A549 treated with RU486 at 1 μM for 4 hours (cell line): ENCODE data around the gene RAP1A. TPM values are rescaled to one million over a fixed set of nuclear protein-coding genes. Genes with fewer than 3 reads are reported as not detected.

Experiments
- total RNA-seq: library from RNA; stranded (reverse); fragments of 200-300 nt; extraction: Qiagen RNA extraction; gene quantifications from 5 replicates; pipeline ENCODE4 v1.2.3, GENCODE V29; 2022; ENCODE audit warnings: low read depth

Gene RAP1A
- total RNA-seq, result 21.1 to 31.2 TPM (median 25.9 TPM) in 5 replicates

DNA sequence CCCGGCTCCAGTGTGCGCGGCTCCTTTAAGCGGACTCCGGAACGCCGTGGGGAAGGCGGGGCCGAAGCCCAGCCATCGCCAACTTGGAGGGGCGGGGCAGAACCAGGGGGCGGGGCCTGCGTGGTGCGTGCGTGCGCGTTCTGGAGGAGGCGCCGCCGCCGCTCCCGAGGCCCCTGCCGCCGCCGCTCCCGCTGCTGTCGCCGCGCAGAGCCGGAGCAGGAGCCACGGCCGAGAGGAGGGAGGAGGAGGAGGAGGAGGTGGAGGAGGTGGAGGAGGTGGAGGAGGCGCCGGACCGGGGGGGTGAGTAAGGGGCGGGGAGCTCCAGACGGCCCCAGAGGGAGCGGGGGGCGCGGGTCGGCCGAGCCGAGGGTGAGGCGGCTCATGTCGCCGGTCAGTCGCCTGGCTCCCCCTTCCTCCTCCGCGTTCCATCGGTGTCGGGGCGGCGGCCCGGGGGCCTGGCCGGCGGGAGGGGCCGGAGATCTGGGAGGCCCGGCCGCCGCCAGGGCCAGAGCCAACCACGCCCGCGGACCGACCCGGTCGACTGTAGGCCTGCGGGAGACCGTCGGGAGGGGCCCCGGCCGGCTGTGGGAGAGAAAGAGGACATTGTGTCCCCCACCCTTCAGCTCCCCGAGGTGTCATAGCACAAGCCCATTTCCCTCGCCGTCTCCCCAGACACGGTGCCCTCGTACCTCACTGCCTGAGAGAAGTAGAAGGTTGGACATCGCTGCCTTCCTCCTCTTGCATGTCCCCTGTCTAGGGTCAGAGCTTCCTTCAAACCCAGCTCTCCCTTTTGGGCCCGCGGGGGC lies at the start of gene RAP1A:
Gene RAP1A, plus strand, starts transcription at position 155 of the 806 bp plus-strand sequence. CDS start 71,572 bp downstream, outside the sequence.

DNA sequence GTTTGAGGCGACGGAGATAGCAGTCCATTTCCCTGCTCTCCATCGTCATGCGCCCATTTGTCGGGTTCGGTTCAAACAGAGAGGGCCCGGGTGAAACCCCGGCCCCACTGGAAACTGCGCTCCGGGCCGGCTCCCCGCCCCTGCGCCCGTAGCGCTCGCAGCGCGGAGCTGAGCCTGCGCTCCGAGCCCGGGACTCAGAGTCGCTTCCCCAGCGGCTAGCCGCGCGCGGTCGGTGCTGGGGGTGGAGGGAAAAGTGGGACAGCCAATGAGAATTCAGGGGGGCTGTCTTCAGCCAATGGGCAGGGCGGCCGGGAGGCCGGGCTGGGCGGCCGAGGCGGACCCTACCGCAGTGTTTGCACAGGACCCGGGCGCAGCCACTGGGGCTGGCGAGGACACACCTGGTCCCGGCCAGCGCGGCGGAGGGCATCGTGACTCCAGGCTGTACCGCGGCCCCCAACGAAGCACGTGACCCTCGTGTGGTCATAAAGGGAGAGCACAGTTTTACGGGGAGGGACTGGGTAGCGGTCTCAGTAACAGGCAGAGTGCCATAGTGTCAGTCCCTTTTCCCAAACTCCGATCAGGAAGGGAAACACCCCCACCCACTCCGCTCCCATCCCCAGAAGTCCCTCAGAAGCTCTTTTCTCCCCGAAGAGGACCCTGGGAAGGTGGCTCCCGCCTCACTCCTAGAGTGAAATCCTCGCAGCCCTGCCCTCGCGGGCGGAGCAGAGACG lies 119.8 kb downstream of the RAP1A start, which contains the start of gene INKA2:
Gene INKA2, minus strand, starts transcription at position 202 of the 731 bp plus-strand sequence. Its CDS starts 153 bp downstream, at position 49.

DNA sequence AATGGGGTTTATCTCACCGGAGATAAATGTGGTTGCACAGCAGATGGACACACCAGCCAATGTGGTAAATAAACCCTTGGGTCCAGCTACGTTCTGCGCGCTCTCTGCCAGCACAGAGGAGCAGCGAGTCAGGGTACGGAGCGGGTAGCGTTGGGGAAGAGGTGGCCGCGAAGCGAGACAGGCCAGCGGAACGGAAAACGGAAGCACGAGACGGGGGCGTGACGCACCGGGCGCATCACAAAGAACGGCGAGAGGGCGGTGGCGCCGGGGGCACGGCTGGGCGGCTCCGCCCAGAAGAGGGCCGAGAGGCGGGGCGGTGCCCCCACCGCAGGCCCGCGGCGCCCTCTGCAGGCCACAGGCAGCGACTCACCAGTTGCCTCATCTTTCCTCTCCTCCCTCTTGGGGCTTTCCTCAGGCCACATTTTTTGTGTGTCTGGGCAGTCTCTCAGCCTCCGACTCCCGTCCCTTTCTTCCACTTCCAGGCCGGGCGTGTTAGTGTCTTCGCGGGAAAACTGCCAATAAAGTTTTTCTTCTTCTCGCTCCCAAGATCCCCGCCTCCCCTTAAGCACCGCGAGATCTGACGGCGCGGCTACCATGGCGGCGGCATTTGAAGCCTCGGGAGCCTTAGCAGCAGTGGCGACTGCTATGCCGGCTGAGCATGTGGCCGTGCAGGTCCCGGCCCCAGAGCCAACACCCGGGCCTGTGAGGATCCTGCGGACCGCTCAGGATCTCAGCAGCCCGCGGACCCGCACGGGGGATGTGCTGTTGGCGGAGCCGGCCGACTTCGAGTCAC lies 135.9 kb downstream of the RAP1A start, which contains the start of gene DDX20:
Gene DDX20, plus strand, starts transcription at position 571 of the 793 bp plus-strand sequence. Its CDS starts 24 bp downstream, at position 595.

Other genes with a start within 250 kb of the RAP1A start
- 1.1 to 1.4 TPM (median 1.3 TPM) in 5 replicates for gene OVGP1, start 192.1 kb upstream of the RAP1A start, total RNA-seq
- gene WDR77, start 170.5 kb upstream of the RAP1A start, total RNA-seq, result 31.2 to 58.2 TPM (median 49.1 TPM) in 5 replicates
- 231 to 276 TPM (median 253 TPM) in 5 replicates for gene ATP5PB, start 170.3 kb upstream of the RAP1A start, total RNA-seq
- gene C1orf162, start 145.8 kb upstream of the RAP1A start, total RNA-seq, result 0.10 to 0.34 TPM (median 0.13 TPM) in 4 of 5 replicates, not detected in the other
- gene ADORA3, start 116.2 kb upstream of the RAP1A start, total RNA-seq, result not detected in 5 replicates
- gene TMIGD3, start 116.2 kb upstream of the RAP1A start, total RNA-seq, result not detected in 5 replicates
- gene INKA2, start 119.6 kb downstream of the RAP1A start, total RNA-seq, result 1.8 to 2.5 TPM (median 2.0 TPM) in 5 replicates
- 6.1 to 10.4 TPM (median 8.7 TPM) in 5 replicates for gene DDX20, start 136.1 kb downstream of the RAP1A start, total RNA-seq